ENCODE data around the gene DHX40.

DHX40 gene

GRCh38 chr17:59634632-59635541 is 69.5 kb downstream of the DHX40 start:
- no peak for TF ChIP-seq CTCF (IDR thresholded peaks at IDR 0.05)

- TF ChIP-seq CTCF (IDR thresholded peaks at IDR 0.05), result no peak
Observed at GRCh38 chr17:59637611-59638310, 72.4 kb downstream of the DHX40 start.

- no peak for TF ChIP-seq CTCF (IDR thresholded peaks at IDR 0.05)
Observed at GRCh38 chr17:59638553-59638952, 73.1 kb downstream of the DHX40 start.

GRCh38 chr17:59641799-59642484 is 76.5 kb downstream of the DHX40 start:
- TF ChIP-seq CTCF (IDR thresholded peaks at IDR 0.05), result no peak

- no peak for TF ChIP-seq CTCF (IDR thresholded peaks at IDR 0.05)
Observed at GRCh38 chr17:59642565-59642964, 77.2 kb downstream of the DHX40 start.

GRCh38 chr17:59643159-59644140 is 78.0 kb downstream of the DHX40 start:
- no peak for TF ChIP-seq CTCF (IDR thresholded peaks at IDR 0.05)

Data from LNCAP (cell line).